Measurements from ENCODE around the gene KDF1. TPM values are rescaled to one million over a fixed set of nuclear protein-coding genes. Genes with fewer than 3 reads are reported as not detected.
A peak's percentile ranks its signal among the peaks of the same experiment; 100 is the strongest.

KDF1 gene
- total RNA-seq, 1 donor from 2014 or later, result 10.3 TPM

- H3K36me3 ChIP-seq (ENCODE audit: control insufficient read depth, insufficient read depth, low read length), result no peaks in the 10 kb centered on the region
- TF ChIP-seq, protein P1, sequence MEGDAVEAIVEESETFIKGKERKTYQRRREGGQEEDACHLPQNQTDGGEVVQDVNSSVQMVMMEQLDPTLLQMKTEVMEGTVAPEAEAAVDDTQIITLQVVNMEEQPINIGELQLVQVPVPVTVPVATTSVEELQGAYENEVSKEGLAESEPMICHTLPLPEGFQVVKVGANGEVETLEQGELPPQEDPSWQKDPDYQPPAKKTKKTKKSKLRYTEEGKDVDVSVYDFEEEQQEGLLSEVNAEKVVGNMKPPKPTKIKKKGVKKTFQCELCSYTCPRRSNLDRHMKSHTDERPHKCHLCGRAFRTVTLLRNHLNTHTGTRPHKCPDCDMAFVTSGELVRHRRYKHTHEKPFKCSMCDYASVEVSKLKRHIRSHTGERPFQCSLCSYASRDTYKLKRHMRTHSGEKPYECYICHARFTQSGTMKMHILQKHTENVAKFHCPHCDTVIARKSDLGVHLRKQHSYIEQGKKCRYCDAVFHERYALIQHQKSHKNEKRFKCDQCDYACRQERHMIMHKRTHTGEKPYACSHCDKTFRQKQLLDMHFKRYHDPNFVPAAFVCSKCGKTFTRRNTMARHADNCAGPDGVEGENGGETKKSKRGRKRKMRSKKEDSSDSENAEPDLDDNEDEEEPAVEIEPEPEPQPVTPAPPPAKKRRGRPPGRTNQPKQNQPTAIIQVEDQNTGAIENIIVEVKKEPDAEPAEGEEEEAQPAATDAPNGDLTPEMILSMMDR (IDR thresholded peaks at IDR 0.05; ENCODE audit: insufficient read depth, low read length, poor library complexity, severe bottlenecking), result no peak
- no peaks in the 10 kb centered on the region for H3K27me3 ChIP-seq (ENCODE audit: control insufficient read depth, insufficient read depth, low read length)
- no peak for DNase-seq (ENCODE audit: low read depth)
- H3K4me3 ChIP-seq (ENCODE audit: low read depth, low read length), result no peak overlapping the region
Observed at GRCh38 chr1:26965628-26966027, 5.4 kb upstream of the KDF1 start.

DNA sequence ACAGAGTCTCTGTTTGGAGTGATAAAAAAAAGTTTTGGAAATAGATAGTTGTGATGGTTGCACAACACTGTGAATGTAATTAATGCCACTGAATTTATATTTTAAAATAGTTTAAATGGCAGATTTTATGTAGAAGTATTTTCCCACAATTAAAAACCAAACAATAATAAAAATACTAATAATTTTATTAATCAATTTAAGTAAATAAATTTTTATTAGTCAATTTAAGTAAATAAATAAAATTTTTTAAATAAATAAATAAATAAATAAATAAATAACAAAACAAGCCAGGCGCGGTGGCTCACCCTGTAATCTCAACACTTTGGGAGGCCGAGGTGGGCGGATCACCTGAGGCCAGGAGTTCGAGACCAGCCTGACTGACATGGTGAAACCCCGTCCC lies 4.9 kb upstream of the KDF1 start:
- TF ChIP-seq, protein P1 (IDR thresholded peaks at IDR 0.05; ENCODE audit: insufficient read depth, low read length, poor library complexity, severe bottlenecking), result no peak

GRCh38 chr1:26961826-26962225 lies 1.6 kb upstream of the KDF1 start:
- H3K27me3 ChIP-seq (ENCODE audit: control insufficient read depth, insufficient read depth, low read length), result peaks cover 10% of the 10 kb centered on the region
- H3K36me3 ChIP-seq (ENCODE audit: control insufficient read depth, insufficient read depth, low read length), result no peaks in the 10 kb centered on the region
- no peak overlapping the region for H3K4me3 ChIP-seq (ENCODE audit: low read depth, low read length)
- TF ChIP-seq, protein P1 (IDR thresholded peaks at IDR 0.05; ENCODE audit: insufficient read depth, low read length, poor library complexity, severe bottlenecking), result no peak
- DNase-seq (ENCODE audit: low read depth), result peak; percentile 71

More for the DNA sequence above, 4.9 kb upstream of the KDF1 start:
- H3K4me3 ChIP-seq (ENCODE audit: low read depth, low read length), result no peak overlapping the region
- no peaks in the 10 kb centered on the region for H3K27me3 ChIP-seq (ENCODE audit: control insufficient read depth, insufficient read depth, low read length)
- H3K36me3 ChIP-seq (ENCODE audit: control insufficient read depth, insufficient read depth, low read length), result no peaks in the 10 kb centered on the region
- no peak for DNase-seq (ENCODE audit: low read depth)

- DNase-seq (ENCODE audit: low read depth), result no peak
- H3K4me3 ChIP-seq (ENCODE audit: low read depth, low read length), result peak overlapping the region; percentile 47
- peaks cover 10% of the 10 kb centered on the region for H3K27me3 ChIP-seq (ENCODE audit: control insufficient read depth, insufficient read depth, low read length)
- TF ChIP-seq, protein P1 (IDR thresholded peaks at IDR 0.05; ENCODE audit: insufficient read depth, low read length, poor library complexity, severe bottlenecking), result no peak
- no peaks in the 10 kb centered on the region for H3K36me3 ChIP-seq (ENCODE audit: control insufficient read depth, insufficient read depth, low read length)
Observed at GRCh38 chr1:26960625-26960966, 328 bp upstream of the KDF1 start.

GRCh38 chr1:26959270-26959669 lies 998 bp downstream of the KDF1 start:
- DNase-seq (ENCODE audit: low read depth), result no peak
- peaks cover 10% of the 10 kb centered on the region for H3K27me3 ChIP-seq (ENCODE audit: control insufficient read depth, insufficient read depth, low read length)
- H3K36me3 ChIP-seq (ENCODE audit: control insufficient read depth, insufficient read depth, low read length), result no peaks in the 10 kb centered on the region
- TF ChIP-seq, protein P1 (IDR thresholded peaks at IDR 0.05; ENCODE audit: insufficient read depth, low read length, poor library complexity, severe bottlenecking), result no peak
- H3K4me3 ChIP-seq (ENCODE audit: low read depth, low read length), result peak overlapping the region; percentile 47

DNA sequence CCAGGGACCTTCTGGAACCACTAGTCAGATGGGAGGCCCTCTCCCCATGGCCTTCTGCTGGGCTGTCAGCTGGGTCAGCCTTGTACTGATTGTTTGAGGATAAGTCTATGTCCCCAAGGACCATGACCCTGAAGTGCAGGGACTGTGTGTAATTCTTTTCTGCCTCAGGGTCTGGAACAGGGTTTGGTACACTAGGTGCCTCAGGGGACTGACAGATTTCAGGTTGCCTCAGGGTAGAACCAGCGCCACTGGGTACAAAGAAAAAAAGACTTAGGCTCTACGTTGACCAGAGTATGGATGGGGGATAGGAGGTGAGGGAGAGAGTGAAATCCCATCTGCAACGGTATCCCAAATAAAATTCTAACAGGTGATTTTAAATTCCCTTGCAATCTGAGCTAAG lies 3.0 kb downstream of the KDF1 start:
- H3K27me3 ChIP-seq (ENCODE audit: control insufficient read depth, insufficient read depth, low read length), result peaks cover 10% of the 10 kb centered on the region
- no peaks in the 10 kb centered on the region for H3K36me3 ChIP-seq (ENCODE audit: control insufficient read depth, insufficient read depth, low read length)
- TF ChIP-seq, protein P1 (IDR thresholded peaks at IDR 0.05; ENCODE audit: insufficient read depth, low read length, poor library complexity, severe bottlenecking), result no peak
- H3K4me3 ChIP-seq (ENCODE audit: low read depth, low read length), result no peak overlapping the region
- DNase-seq (ENCODE audit: low read depth), result no peak

All from kidney epithelial cell (primary cell).